SK-N-SH (cell line): ENCODE data around the gene BCAS3. TPM values are rescaled to one million over a fixed set of nuclear protein-coding genes. Genes with fewer than 3 reads are reported as not detected.
A peak's percentile ranks its signal among the peaks of the same experiment; 100 is the strongest.

Source experiments
- CTCF ChIA-PET: fragments of 300-600, 350-600 bp; formaldehyde crosslinking; extraction: SDS; loops from one replicate; lab custom pipeline; 2021; lab: Yijun Ruan, JAX
- POLR2A ChIA-PET: fragments of 350-600 bp; sonication (Branson Sonifier 250); formaldehyde crosslinking; extraction: SDS; loops from one replicate; lab custom pipeline; 2020; ENCODE audit warnings: antibody characterized with exemption, inconsistent platforms; lab: Yijun Ruan, JAX
- DNase-seq: peaks from one replicate; pipeline ENCODE4 v3.0.0; 2012
- H2AFZ ChIP-seq: fragments of 200-600 bp; sonication (generic); 2 replicates; pipeline ENCODE4 v1.8.1; 2016; ENCODE audit warnings: antibody characterized with exemption, mild to moderate bottlenecking, low read depth
- H3F3A ChIP-seq: fragments of 200-600 bp; sonication (generic); replicated peaks from 2 replicates; pipeline ENCODE3; 2016; ENCODE audit warnings: antibody characterized with exemption, mild to moderate bottlenecking; ENCODE audit not compliant: insufficient read depth
- H3K27ac ChIP-seq, 2 experiments: fragments of 200-500 bp in 1 of 2; fragments of 200-600 bp in 1 of 2; sonication (Bioruptor generic) in 1 of 2; sonication (generic), shearing (Covaris generic) in 1 of 2; 2 replicates each; pipeline versions ENCODE4 v1.5.1 to v1.6.1; 2014 to 2016; ENCODE audit warnings: low read depth in 2 of 2, inconsistent platforms in 1 of 2, low read length in 1 of 2, mild to moderate bottlenecking in 1 of 2, mixed read lengths in 1 of 2
- H3K27me3 ChIP-seq: fragments of 200-600 bp; sonication (generic), shearing (Covaris generic); 2 replicates; pipeline ENCODE4 v1.6.1; 2016; ENCODE audit warnings: mixed run types; ENCODE audit not compliant: insufficient read depth
- H3K36me3 ChIP-seq, 2 experiments: fragments of 200-500 bp in 1 of 2; fragments of 200-600 bp in 1 of 2; sonication (Bioruptor generic) in 1 of 2; sonication (generic) in 1 of 2; replicated peaks in 1 of 2; 2 replicates each; pipeline versions ENCODE3 to v1.5.1; 2014 to 2016; ENCODE audit warnings: low read length in 1 of 2, mild to moderate bottlenecking in 1 of 2; ENCODE audit not compliant: insufficient read depth in 2 of 2, control insufficient read depth in 1 of 2
- H3K4me1 ChIP-seq, 2 experiments: fragments of 200-500 bp in 1 of 2; fragments of 200-600 bp in 1 of 2; sonication (Bioruptor generic) in 1 of 2; sonication (generic), shearing (Covaris generic) in 1 of 2; 2 replicates each; pipeline versions ENCODE4 v1.5.1 to v1.6.1; 2014 to 2016; ENCODE audit warnings: low read depth in 1 of 2, low read length in 1 of 2, mixed run types in 1 of 2; ENCODE audit not compliant: insufficient read depth in 2 of 2, control insufficient read depth in 1 of 2
- H3K4me2 ChIP-seq: fragments of 200-600 bp; sonication (generic), shearing (Covaris generic); 2 replicates; pipeline ENCODE4 v1.6.1; 2017; ENCODE audit warnings: mixed run types
- H3K4me3 ChIP-seq, 2 experiments: fragments of 200-500 bp in 1 of 2; fragments of 200-600 bp in 1 of 2; sonication (Bioruptor generic) in 1 of 2; sonication (generic), shearing (Covaris generic) in 1 of 2; 2 replicates each; pipeline versions ENCODE4 v1.5.1 to v1.8.1; 2014 to 2016; ENCODE audit warnings: low read depth in 2 of 2, inconsistent platforms in 1 of 2, low read length in 1 of 2, mild to moderate bottlenecking in 1 of 2, mixed read lengths in 1 of 2, moderate library complexity in 1 of 2
- H3K79me2 ChIP-seq: fragments of 200-600 bp; sonication (generic); 2 replicates; pipeline ENCODE4 v1.8.1; 2017; ENCODE audit warnings: mild to moderate bottlenecking; ENCODE audit not compliant: insufficient read depth
- H3K9ac ChIP-seq: fragments of 200-600 bp; sonication (generic); 2 replicates; pipeline ENCODE4 v1.6.1; 2017; ENCODE audit warnings: mixed run types
- H3K9me2 ChIP-seq: fragments of 200-600 bp; sonication (generic); 2 replicates; pipeline ENCODE4 v1.6.1; 2017; ENCODE audit warnings: mixed run types
- H3K9me3 ChIP-seq: fragments of 200-600 bp; sonication (generic); 2 replicates; pipeline ENCODE4 v1.6.1; 2017; ENCODE audit warnings: mixed run types, mild to moderate bottlenecking, moderate library complexity
- H4K20me1 ChIP-seq: fragments of 200-600 bp; sonication (generic); 2 replicates; pipeline ENCODE4 v1.6.1; 2017; ENCODE audit warnings: mild to moderate bottlenecking, mixed run types; ENCODE audit not compliant: insufficient read depth
- CTCF ChIP-seq: fragments of 200-600 bp; sonication (generic); IDR thresholded peaks from 2 replicates; pipeline ENCODE4 v1.6.1; 2017; ENCODE audit warnings: antibody characterized with exemption, mild to moderate bottlenecking, moderate library complexity
- ELF1 ChIP-seq: IDR thresholded peaks from 2 replicates; pipeline ENCODE4 v1.4.0; 2012
- EP300 ChIP-seq, 2 experiments: IDR thresholded peaks; 2 replicates each; pipeline versions ENCODE4 v1.4.0 to v1.6.1; 2012; ENCODE audit warnings: borderline replicate concordance in 1 of 2, low read depth in 1 of 2, low read length in 1 of 2
- FOSL2 ChIP-seq: IDR thresholded peaks from 2 replicates; pipeline ENCODE4 v1.4.0; 2012; ENCODE audit warnings: low read depth, mild to moderate bottlenecking, moderate library complexity, borderline replicate concordance
- FOXM1 ChIP-seq: IDR thresholded peaks from 2 replicates; pipeline ENCODE4 v1.4.0; 2012; ENCODE audit warnings: low read depth, mild to moderate bottlenecking
- GABPA ChIP-seq: IDR thresholded peaks from 2 replicates; pipeline ENCODE4 v1.4.0; 2012; ENCODE audit warnings: low read depth, mild to moderate bottlenecking
- MAX ChIP-seq: IDR thresholded peaks from 2 replicates; pipeline ENCODE4 v1.4.0; 2012; ENCODE audit warnings: low read depth
- MEF2A ChIP-seq: IDR thresholded peaks from 2 replicates; pipeline ENCODE4 v1.4.0; 2012; ENCODE audit warnings: low read depth, borderline replicate concordance
- NFIC ChIP-seq: IDR thresholded peaks from 2 replicates; pipeline ENCODE4 v1.4.0; 2012; ENCODE audit warnings: borderline replicate concordance
- NRF1 ChIP-seq: IDR thresholded peaks from 2 replicates; pipeline ENCODE4 v1.6.1; 2012; ENCODE audit warnings: low read depth, mild to moderate bottlenecking, low read length
- PBX3 ChIP-seq: IDR thresholded peaks from 2 replicates; pipeline ENCODE4; 2012
- RFX5 ChIP-seq: IDR thresholded peaks from 2 replicates; pipeline ENCODE4 v1.6.1; 2012; ENCODE audit warnings: mild to moderate bottlenecking, improper control_type of control experiment, low read length
- SMC3 ChIP-seq: IDR thresholded peaks from 2 replicates; pipeline ENCODE4 v1.6.1; 2012; ENCODE audit warnings: low read depth, low read length, improper control_type of control experiment
- TCF12 ChIP-seq: IDR thresholded peaks from 2 replicates; pipeline ENCODE4 v1.4.0; 2012
- YY1 ChIP-seq: IDR thresholded peaks from 2 replicates; pipeline ENCODE4 v1.4.0; 2012; ENCODE audit warnings: low read depth, mild to moderate bottlenecking
- WGBS: methylation state at CpG from one replicate; pipeline ENCODE4 v1.1.6; 2017; ENCODE audit warnings: low lambda C conversion rate; 5-methylcytosine and 5-hydroxymethylcytosine counted together
- polyA plus RNA-seq, 3 experiments: library from polyadenylated mRNA; depleted of rRNA; stranded (reverse); fragments of >200 nt; gene quantifications; 2 replicates each; pipeline ENCODE4 v1.2.3, GENCODE V29; 2012

BCAS3 gene
- polyA plus RNA-seq, 1 of the 3 experiments (the other 2 are of a cell fraction), result 5.9 TPM

- Histone ChIP-seq H3K79me2 (no peaks in the 10 kb centered on the region), H2AFZ (no peak overlapping the region), H3F3A (peaks cover 14% of the 10 kb centered on the region), H3K4me1 (peaks cover 0 to 12% of the 10 kb centered on the region in 2 experiments; a peak in 2 of 4 replicates), H3K4me2 (no peak overlapping the region), H3K27ac (peak overlapping the region in 1 of 2 experiments; percentile 12; a peak in 1 of 4 replicates)
- WGBS, result 94% methylated on average over 4 of the region's 4 CpGs
- POLR2A ChIA-PET, result no interaction called here
- TF ChIP-seq NFIC (no peak), ELF1 (no peak), MAX (no peak), GABPA (no peak), MEF2A (no peak), PBX3 (no peak), CTCF (no peak)
- TF ChIP-seq, all 33 proteins: peak for 0
- DNase-seq, result no peak
- Histone ChIP-seq H3K4me3 (no peak overlapping the region), H3K36me3 (no peaks in the 10 kb centered on the region), H4K20me1 (no peaks in the 10 kb centered on the region), H3K9ac (no peak overlapping the region), H3K27me3 (no peaks in the 10 kb centered on the region), H3K9me2 (no peaks in the 10 kb centered on the region; the same call in 1 of the 2 replicates), H3K9me3 (no peaks in the 10 kb centered on the region)
- CTCF ChIA-PET, result interaction anchor here (1.4 kb wide), 1 partner anchor 188 kb away, joined by 4 read pairs; no protein-coding TSS in a partner anchor
These were observed 230.7 kb downstream of the BCAS3 start for GRCh38 chr17:60908324-60908723.

- Histone ChIP-seq H3K4me2 (no peak overlapping the region), H3F3A (peaks cover 14% of the 10 kb centered on the region), H3K79me2 (no peaks in the 10 kb centered on the region), H3K9me3 (no peaks in the 10 kb centered on the region), H3K9me2 (no peaks in the 10 kb centered on the region; the same call in 1 of the 2 replicates), H3K4me3 (no peak overlapping the region), H3K27ac (peak overlapping the region in 1 of 2 experiments; percentile 20; a peak in 1 of 4 replicates), H3K36me3 (no peaks in the 10 kb centered on the region), H4K20me1 (no peaks in the 10 kb centered on the region), H3K27me3 (no peaks in the 10 kb centered on the region), H3K9ac (no peak overlapping the region), H2AFZ (no peak overlapping the region), H3K4me1 (peaks cover 0 to 12% of the 10 kb centered on the region in 2 experiments; a peak in 2 of 4 replicates)
- no peak for DNase-seq
- TF ChIP-seq GABPA (no peak), SMC3 (no peak), RFX5 (no peak), TCF12 (0 out of 2 replicates have a peak, but pooled peaks have one; percentile 14), FOSL2 (peak; percentile 55; the same call in 1 of the 2 replicates), ELF1 (no peak), YY1 (no peak), FOXM1 (no peak), EP300 (IDR thresholded peaks at IDR 0.05; ENCODE audit: borderline replicate concordance in 1 of 2, low read depth in 1 of 2, low read length in 1 of 2) (no peak), NRF1 (no peak)
- ChIA-PET POLR2A (no interaction called here), CTCF (interaction anchor here (1.1 to 1.4 kb wide), 2 partner anchors 189 to 674 kb away, joined by 3 to 4 read pairs; no protein-coding TSS in a partner anchor)
- WGBS, result 73% methylated on average over 1 of the region's 1 CpG
These were observed 231.8 kb downstream of the BCAS3 start for GRCh38 chr17:60909405-60909804.
